Uterus (tissue), 4 donors: ENCODE results near the gene IL13. TPM values are rescaled to one million over a fixed set of nuclear protein-coding genes. Genes with fewer than 3 reads are reported as not detected.

Source experiments
- DNase-seq, 2 donors: peaks; one replicate each; pipeline ENCODE4 v3.0.0-alpha.2; 2019 to 2020
- H3K27ac ChIP-seq, 2 donors: fragments of 200-600 bp; sonication (generic); 1 replicate in 1 of 2; 2 replicates in 1 of 2; pipeline ENCODE4 v1.5.1; 2016 to 2018
- H3K27me3 ChIP-seq, 2 donors: fragments of 200-600 bp; sonication (generic); one replicate each; pipeline ENCODE4 v1.5.1; 2018 to 2019; ENCODE audit warnings: control low read depth in 1 of 2
- H3K36me3 ChIP-seq, 2 donors: fragments of 200-600 bp; sonication (generic); one replicate each; pipeline ENCODE4 v1.5.1; 2019; ENCODE audit warnings: control low read depth in 1 of 2
- H3K4me1 ChIP-seq, 2 donors: fragments of 200-600 bp; sonication (generic); one replicate each; pipeline ENCODE4 v1.5.1; 2018 to 2019; ENCODE audit warnings: control low read depth in 1 of 2
- H3K4me3 ChIP-seq, 2 donors: fragments of 200-600 bp; sonication (generic); 1 replicate in 1 of 2; 2 replicates in 1 of 2; pipeline ENCODE4 v1.5.1; 2018 to 2019; ENCODE audit warnings: mild to moderate bottlenecking in 1 of 2
- H3K9me3 ChIP-seq, 2 donors: fragments of 200-600 bp; sonication (generic); one replicate each; pipeline ENCODE4 v1.5.1; 2019; ENCODE audit warnings: control low read depth in 1 of 2
- CTCF ChIP-seq, 4 experiments: fragments of 200-600 bp in 2 of 4; fragments of 450-650 bp in 2 of 4; sonication (generic) in 2 of 4; IDR thresholded peaks; one replicate each; pipeline ENCODE4 v1.5.1; 2016 to 2019; ENCODE audit warnings: antibody characterized with exemption in 4 of 4, mild to moderate bottlenecking in 2 of 4, moderate library complexity in 1 of 4
- POLR2A ChIP-seq, 2 donors: fragments of 450-650 bp; IDR thresholded peaks; one replicate each; pipeline ENCODE4 v1.6.1; 2016; ENCODE audit warnings: antibody characterized with exemption in 2 of 2, mild to moderate bottlenecking in 1 of 2, moderate library complexity in 1 of 2
- intact Hi-C: fragments of 100-400 bp; cut with DNase I; formaldehyde crosslinking; loops from one replicate; pipeline ENCODE4 v1.15.1; 2023; ENCODE audit warnings: low total_unique reads
- total RNA-seq, 4 donors: library from RNA; depleted of rRNA in 3 of 4; stranded (reverse); fragments of >200 nt in 3 of 4; gene quantifications; one replicate each; pipeline versions ENCODE4 v1.1.0 to v1.2.4, GENCODE V29; 2014 to 2023
- donor health status: DM: yes; HTN: yes; CAD: no.

IL13 gene
- total RNA-seq, 4 donors from 2014 or later, result 0.73 TPM; not detected in 3

GRCh38 chr5:132664696-132665209, 6.8 kb downstream of the IL13 start:
- H3K4me3 ChIP-seq, result no peak overlapping the region
- H3K27me3 ChIP-seq, result no peaks in the 10 kb centered on the region
- TF ChIP-seq POLR2A (IDR thresholded peaks at IDR 0.05), result no peak
- no peak for TF ChIP-seq CTCF (IDR thresholded peaks at IDR 0.05)
- H3K4me1 ChIP-seq, result no peaks in the 10 kb centered on the region
- no peaks in the 10 kb centered on the region for H3K9me3 ChIP-seq
- H3K36me3 ChIP-seq, result no peaks in the 10 kb centered on the region
- H3K27ac ChIP-seq, result no peak overlapping the region
- DNase-seq, result no peak
- intact Hi-C loops, result no loop called here

GRCh38 chr5:132665574-132666080, 7.7 kb downstream of the IL13 start:
- no peak for DNase-seq
- no peaks in the 10 kb centered on the region for H3K4me1 ChIP-seq
- intact Hi-C loops, result no loop called here
- H3K9me3 ChIP-seq, result no peaks in the 10 kb centered on the region
- no peak overlapping the region for H3K4me3 ChIP-seq
- no peak overlapping the region for H3K27ac ChIP-seq
- H3K36me3 ChIP-seq, result no peaks in the 10 kb centered on the region
- no peaks in the 10 kb centered on the region for H3K27me3 ChIP-seq
- TF ChIP-seq POLR2A (IDR thresholded peaks at IDR 0.05) (no peak), CTCF (IDR thresholded peaks at IDR 0.05) (no peak)

- no peaks in the 10 kb centered on the region for H3K36me3 ChIP-seq
- H3K9me3 ChIP-seq, result no peaks in the 10 kb centered on the region
- H3K27me3 ChIP-seq, result no peaks in the 10 kb centered on the region
- no peak overlapping the region for H3K4me3 ChIP-seq
- intact Hi-C loops, result no loop called here
- no peaks in the 10 kb centered on the region for H3K4me1 ChIP-seq
- TF ChIP-seq POLR2A (IDR thresholded peaks at IDR 0.05), result no peak
- TF ChIP-seq CTCF (IDR thresholded peaks at IDR 0.05), result no peak
- H3K27ac ChIP-seq, result no peak overlapping the region
- DNase-seq, result no peak
Measured at GRCh38 chr5:132666310-132667123, 8.5 kb downstream of the IL13 start.

- intact Hi-C loops, result no loop called here
- Histone ChIP-seq H3K9me3 (no peaks in the 10 kb centered on the region), H3K4me3 (no peak overlapping the region), H3K27ac (no peak overlapping the region), H3K36me3 (no peaks in the 10 kb centered on the region), H3K27me3 (no peaks in the 10 kb centered on the region), H3K4me1 (no peaks in the 10 kb centered on the region)
- TF ChIP-seq CTCF (IDR thresholded peaks at IDR 0.05), result no peak
- no peak for TF ChIP-seq POLR2A (IDR thresholded peaks at IDR 0.05)
- DNase-seq, result no peak
Measured at GRCh38 chr5:132667309-132667708, 9.3 kb downstream of the IL13 start.
